ENCODE results near the gene CHST8.

The CHST8 gene

DNA sequence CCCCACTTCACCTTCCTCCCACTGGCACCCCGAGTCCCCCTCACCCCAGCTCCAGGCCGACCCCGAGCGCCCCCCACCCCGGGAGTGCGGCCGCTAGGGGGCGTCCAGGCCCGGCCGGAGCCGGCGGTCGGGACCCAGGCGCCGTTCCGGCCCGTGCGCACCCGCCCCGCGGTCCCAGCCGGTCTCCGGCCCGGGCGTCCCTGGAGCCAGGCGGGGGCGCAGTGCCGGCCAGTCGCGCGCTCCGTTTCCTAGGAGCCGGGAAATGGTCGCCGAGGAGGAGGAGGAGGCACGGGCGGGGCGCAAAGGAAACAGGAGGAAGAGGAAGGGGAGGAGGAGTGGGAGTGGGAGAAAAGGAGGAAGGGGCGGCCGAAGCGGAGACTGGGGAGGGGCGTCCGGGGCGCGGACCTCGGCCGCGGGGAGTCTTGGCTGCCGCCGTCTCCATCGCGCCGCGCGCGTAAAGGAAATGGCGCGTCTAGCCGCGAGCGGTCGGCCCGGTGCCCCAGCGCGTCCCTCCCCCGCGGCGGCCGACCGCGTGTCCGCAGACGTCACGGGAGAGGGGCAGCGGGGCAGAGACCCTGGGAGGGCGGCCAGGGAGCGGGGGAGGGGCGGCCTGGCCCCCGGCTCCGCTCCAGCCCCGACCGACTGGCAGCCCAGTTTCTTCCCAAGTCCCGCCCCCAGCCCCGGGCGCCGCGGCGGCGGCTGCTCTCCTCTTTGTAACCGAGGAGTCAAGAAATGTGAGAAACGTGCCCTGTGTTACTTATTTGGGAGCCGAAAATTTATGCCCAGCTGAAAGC is 173.8 kb downstream of the CHST8 start:
- peak; percentile 23 for DNase-seq (ENCODE audit: low spot score)

DNA sequence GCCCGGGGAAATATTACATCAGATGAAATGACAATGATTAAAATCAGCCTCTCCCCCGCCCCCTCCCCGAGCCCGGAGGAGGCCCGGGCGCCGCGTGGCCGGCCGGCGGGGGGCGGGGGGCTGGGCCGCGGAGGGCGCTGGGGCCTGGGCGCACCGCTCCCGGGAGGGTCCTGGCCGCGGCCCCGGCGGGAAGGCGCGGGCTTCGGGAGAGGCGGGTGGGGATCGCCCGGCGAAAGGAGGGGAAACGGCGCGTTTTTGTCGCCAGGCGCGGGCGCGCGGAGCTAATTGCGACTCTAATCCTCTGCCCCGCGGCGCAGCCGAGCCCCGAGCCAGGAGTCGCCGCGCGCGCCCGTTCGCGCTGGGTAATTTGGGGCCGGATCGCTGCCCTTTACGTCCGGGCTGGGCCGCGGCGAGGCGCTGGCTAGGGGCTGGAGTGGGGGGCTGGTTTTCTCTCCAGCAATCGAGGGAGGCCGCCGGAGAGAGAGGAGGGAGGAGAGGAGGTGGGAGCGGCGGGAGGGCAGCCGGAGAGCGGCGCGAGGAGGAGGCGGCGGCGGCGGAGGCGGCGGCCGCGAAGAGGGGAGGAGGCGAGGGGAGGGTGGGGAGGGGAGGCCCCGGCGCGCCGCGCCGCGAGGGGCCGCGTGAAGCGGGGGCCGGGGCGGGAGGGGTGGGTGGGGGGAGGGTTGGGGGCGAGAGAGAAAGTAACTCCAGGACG is 174.6 kb downstream of the CHST8 start, which contains the start of gene KCTD15:
Gene KCTD15 (plus strand): TSS at position 707 of the 712 bp plus-strand sequence. CDS start 3,585 bp downstream, outside the sequence.
- no peak for DNase-seq (ENCODE audit: low spot score)

- DNase-seq (ENCODE audit: low spot score), result no peak
Measured at GRCh38 chr19:33797802-33798671, 176.3 kb downstream of the CHST8 start.

DNA sequence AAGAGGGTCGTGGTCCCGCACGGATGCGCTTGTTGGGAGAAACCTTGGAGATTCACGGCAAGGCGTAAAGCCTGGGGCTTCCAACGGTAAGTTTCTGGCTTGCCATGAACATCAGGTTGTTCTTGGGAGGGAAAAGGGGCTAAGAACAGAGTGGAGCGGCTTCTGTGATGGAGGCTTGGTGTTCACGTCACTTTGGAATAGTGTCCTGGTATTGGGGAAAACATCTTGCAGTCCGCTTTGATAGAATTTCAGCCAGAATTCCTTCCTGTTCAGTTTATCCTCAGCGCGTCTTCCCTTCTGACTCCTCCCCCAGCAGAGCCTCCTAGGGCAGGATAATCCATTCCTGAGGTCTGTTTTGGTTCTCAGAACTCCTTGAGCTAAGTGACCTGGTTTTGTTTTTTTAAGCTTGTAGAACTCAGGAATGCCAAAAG is 176.9 kb downstream of the CHST8 start:
- DNase-seq (ENCODE audit: low spot score), result no peak

GRCh38 chr19:33799476-33799875 is 177.7 kb downstream of the CHST8 start:
- no peak for DNase-seq (ENCODE audit: low spot score)

- no peak for DNase-seq (ENCODE audit: low spot score)
Measured at GRCh38 chr19:33800012-33800680, 178.4 kb downstream of the CHST8 start.

DNA sequence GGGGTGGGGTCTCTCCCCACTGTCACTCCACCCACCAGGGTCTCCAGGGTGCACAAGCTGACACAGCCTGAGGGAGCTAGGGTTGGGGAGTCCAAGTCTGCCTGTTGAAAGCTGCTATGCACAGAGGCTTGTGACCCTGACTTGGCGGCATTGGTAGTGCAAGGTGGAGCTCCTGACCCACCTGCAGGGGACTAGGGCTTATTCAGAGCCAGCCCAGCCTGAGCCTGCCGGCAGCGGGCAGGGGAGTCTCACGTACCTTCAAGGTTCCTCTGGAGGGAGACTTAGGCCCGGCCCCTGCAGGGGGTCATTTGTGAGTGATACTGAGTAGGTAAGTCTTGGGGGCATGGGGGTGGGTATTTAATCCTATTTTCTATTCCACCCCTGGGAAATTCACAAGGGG is 179.7 kb downstream of the CHST8 start:
- no peak for DNase-seq (ENCODE audit: low spot score)

- DNase-seq (ENCODE audit: low spot score), result no peak
Measured at GRCh38 chr19:33802001-33802400, 180.2 kb downstream of the CHST8 start.

DNA sequence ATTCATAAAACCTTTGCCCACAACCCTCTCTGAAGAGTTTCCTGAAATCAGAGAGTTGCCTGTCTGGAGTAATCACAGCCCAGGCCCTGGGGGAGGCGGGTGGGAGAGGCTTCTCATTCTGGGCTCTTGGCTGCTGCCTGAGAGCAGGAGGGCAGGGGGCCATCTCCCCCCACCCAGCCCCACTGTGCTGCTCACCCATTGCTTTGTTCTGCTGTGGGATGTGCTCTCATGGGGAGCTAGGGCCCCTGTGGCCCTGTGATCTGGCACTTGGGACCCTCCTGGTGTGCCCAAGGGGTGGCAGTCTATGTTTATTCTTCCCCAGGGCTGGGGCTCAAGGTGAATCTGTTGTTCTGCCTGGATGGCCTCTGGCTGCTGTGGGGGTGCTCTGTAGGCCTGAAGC is 181.0 kb downstream of the CHST8 start:
- no peak for DNase-seq (ENCODE audit: low spot score)

GRCh38 chr19:33803383-33803782 is 181.6 kb downstream of the CHST8 start:
- DNase-seq (ENCODE audit: low spot score), result no peak

DNA sequence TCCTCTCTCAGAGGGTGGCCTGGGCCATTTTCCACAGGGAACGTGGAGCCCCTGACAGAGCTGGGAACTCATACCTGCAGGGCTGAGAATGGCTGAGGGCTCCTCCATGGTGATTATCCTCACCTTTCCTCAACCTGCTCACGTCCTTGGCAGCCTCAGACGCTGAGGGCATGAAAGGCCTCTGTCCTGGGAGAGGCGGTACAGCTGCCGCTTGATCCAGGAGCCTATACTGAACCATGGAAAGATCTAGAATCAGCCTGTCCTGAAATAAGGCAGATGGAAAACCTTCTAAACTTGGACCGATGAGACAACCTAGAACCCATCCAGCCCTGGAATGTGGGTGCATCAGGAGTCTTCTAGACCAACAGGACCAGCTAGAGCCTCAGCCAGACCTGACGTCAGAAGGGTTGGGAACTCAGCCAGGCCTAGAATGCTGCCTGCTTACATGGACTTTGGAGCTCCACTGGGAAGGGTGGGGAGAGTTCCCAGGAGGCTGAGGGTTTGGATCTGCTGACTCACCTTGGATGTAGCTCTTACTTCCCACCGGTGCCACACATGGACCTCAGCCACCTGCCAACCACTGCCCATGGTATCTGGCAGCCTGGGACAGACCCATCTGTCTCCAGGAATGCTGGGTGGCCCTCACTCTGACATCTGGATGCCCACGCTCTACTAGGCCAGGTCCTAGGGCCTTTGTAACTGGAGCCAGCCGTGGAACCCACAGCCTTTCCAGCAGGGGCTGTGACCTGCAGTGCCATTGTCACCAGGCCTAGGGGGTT is 182.5 kb downstream of the CHST8 start:
- DNase-seq (ENCODE audit: low spot score), result no peak

DNA sequence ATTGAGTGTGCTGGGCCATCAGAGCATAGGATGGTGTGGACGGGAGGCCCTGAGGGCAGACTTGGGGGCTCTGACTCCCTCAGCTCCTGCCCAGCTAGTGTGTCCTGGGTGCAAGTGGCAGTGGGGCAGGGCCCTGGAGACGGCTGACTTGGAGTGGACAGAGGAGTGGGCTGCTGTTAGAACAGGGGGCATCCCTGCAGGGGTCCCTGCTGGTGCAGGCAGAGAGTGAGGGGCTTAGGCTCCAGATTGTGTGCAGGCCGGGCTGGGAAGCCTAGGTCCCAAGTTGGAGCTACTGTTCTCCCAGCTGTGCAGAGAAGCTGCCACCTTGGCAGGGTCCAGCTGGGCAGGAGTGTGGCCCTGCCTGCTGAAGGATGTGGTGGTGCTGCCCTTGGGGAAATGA is 183.6 kb downstream of the CHST8 start:
- DNase-seq (ENCODE audit: low spot score), result no peak

GRCh38 chr19:33805840-33806433 is 184.2 kb downstream of the CHST8 start:
- no peak for DNase-seq (ENCODE audit: low spot score)

GRCh38 chr19:33806434-33806881 is 184.7 kb downstream of the CHST8 start:
- no peak for DNase-seq (ENCODE audit: low spot score)

DNA sequence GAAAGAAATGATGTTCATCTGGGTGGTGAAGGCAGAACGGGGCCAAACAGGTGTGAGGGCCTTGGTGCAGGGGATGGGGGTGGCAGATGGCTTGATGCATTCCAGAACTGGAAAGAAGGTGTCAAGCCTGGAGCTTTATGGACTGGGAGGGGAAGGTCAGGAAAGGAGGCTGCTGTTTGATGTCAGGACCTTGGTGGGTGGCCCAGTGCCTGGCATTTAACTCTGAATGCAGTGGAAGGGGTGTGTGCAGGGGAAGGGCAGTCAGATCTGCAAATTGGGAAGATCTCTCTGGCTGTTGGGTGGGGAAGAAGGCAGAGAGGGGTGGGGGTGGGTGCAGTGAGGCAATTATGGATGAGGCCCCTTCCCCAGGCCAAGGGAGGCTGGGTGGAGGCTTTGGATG is 186.6 kb downstream of the CHST8 start:
- no peak for DNase-seq (ENCODE audit: low spot score)

GRCh38 chr19:33809960-33810359 is 188.2 kb downstream of the CHST8 start:
- no peak for DNase-seq (ENCODE audit: low spot score)

DNA sequence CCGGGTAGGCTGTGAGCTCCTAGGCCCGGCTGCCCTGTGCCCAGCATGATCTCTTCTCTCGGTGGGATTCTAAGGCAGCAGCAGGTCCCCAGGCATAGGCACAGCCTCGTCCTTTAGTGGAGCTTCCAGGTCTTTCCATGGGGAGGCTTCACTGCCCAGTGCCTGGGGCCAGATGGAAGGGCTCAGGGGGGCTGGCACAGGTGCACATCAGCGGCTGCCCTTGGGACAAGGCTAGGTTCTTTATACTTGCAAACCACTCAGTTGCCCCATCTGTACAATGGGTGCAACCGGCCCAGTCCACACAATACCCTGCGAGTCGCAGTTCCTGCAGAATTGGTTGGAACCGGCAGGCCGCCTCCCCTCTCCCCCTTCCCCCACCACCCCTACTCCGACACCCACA is 189.1 kb downstream of the CHST8 start:
- DNase-seq (ENCODE audit: low spot score), result no peak

DNA sequence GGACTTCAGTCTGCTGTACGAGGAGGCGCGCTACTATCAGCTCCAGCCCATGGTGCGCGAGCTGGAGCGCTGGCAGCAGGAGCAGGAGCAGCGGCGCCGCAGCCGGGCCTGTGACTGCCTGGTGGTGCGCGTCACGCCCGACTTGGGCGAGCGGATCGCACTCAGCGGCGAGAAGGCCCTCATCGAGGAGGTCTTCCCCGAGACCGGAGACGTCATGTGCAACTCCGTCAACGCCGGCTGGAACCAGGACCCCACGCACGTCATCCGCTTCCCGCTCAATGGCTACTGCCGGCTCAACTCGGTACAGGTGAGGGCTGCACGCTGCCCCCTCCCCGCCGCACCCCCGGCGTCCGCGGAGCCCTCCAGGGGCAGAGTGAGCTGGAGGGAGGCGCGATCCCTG is 189.5 kb downstream of the CHST8 start:
- DNase-seq (ENCODE audit: low spot score), result no peak

GRCh38 chr19:33811736-33812387 is 190.1 kb downstream of the CHST8 start:
- DNase-seq (ENCODE audit: low spot score), result no peak
